Measurements from ENCODE around the gene TOMM6.
A peak's percentile ranks its signal among the peaks of the same experiment; 100 is the strongest.

TOMM6 gene

DNA sequence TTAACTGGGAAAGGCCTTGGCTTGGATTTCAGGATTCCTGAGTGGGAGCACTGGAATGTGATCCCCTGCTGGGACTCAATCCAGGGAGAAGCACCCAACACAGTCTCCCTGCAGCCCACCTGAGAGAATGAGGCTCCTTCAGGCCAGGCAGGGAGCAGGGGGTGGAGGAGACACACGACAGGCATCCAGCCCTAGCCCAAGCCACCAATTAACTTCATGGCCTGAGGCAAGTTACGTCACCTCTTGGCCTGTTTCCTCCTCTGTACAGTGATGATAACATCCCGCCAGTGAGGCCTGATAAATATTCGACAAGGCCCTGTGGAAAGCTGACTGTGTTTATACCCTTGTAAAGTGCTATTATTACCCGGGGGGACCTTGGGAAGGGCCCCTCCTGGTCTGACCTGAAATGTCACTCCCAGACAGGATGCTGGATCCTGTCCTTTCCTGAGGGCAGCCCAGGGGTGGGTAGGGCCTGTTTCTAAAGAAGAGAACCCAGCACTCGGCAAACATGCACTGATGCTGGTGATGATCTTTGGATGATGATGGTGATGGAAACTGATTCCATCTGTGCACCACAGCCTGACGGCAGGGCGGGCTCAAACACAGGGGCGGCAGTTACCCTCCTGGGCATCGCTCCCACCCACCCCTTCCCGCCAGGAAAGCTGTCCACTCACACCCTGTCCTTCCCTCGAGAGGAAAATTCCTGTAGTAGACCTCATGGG, 20.2 kb upstream of the TOMM6 start:
- peak overlapping the region; percentile 81 for H3K27ac ChIP-seq
- TF ChIP-seq, protein P1, sequence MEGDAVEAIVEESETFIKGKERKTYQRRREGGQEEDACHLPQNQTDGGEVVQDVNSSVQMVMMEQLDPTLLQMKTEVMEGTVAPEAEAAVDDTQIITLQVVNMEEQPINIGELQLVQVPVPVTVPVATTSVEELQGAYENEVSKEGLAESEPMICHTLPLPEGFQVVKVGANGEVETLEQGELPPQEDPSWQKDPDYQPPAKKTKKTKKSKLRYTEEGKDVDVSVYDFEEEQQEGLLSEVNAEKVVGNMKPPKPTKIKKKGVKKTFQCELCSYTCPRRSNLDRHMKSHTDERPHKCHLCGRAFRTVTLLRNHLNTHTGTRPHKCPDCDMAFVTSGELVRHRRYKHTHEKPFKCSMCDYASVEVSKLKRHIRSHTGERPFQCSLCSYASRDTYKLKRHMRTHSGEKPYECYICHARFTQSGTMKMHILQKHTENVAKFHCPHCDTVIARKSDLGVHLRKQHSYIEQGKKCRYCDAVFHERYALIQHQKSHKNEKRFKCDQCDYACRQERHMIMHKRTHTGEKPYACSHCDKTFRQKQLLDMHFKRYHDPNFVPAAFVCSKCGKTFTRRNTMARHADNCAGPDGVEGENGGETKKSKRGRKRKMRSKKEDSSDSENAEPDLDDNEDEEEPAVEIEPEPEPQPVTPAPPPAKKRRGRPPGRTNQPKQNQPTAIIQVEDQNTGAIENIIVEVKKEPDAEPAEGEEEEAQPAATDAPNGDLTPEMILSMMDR (conservative IDR thresholded peaks at IDR 0.05), result no peak
- peak; percentile 25; the same call in 1 of the 2 replicates for TF ChIP-seq ZFX (IDR thresholded peaks at IDR 0.05)

DNA sequence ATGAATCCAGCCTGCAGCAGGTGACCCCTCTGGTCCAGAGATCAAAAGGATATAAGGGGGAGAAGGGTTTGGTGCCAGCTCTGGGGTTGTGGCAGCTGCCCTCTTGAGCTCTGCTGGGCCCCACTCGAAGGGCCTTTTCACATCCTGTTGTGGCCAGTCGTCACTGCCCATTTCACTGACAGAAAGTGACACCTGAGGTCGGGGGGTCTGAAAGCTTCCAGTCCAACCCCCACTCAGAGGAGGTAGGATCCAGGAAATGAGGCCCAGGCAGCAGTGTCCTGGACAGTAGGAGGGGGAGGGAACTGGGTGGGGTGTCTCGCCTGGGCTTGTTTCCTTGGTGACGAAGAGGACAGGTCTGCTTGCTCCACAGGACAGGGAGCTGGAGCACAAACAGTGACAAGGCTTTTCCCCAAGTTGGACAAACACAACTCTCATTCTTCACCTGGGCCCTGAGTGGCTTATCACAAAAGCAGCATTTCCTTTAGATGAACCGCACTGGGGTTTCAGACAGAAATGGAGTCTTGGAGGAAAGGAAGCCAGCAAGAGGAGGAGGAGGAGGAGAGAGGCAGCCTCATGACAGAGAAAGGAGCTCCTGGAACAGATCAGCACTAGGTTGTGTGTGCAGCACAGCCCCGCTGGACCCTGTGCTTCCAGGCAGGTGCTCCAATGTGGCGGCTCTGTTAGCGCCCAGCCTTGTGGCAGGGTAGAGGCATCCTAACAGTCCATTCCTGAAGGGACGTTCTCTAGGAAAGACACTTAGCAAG, 18.8 kb upstream of the TOMM6 start:
- peak overlapping the region; percentile 81 for H3K27ac ChIP-seq

DNA sequence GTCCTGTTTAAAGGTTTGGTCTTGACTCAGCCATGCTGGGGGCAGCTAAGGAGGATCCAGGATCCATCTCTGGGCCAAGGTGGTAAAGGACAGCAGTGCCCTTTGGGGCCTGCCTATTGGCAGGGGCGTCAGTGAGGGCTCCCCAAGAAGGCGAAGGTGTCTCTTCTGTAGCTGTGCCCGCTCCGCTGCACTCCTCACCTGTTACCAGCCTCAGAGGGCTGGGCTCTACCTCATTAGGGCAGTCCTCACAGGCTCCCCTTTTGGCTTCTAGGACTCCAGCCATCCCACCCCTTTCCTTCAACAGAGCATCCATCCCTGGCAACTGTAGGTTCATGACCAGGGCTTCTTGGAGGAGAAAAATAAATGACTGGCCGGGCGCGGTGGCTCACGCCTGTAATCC, 18.1 kb upstream of the TOMM6 start:
- peak overlapping the region; percentile 81 for H3K27ac ChIP-seq
- TF ChIP-seq, protein P1 (conservative IDR thresholded peaks at IDR 0.05), result no peak
- no peak for TF ChIP-seq ZFX (IDR thresholded peaks at IDR 0.05)

More for the DNA sequence above, 18.8 kb upstream of the TOMM6 start:
- TF ChIP-seq, protein P1 (conservative IDR thresholded peaks at IDR 0.05), result no peak
- TF ChIP-seq ZFX (IDR thresholded peaks at IDR 0.05), result no peak

DNA sequence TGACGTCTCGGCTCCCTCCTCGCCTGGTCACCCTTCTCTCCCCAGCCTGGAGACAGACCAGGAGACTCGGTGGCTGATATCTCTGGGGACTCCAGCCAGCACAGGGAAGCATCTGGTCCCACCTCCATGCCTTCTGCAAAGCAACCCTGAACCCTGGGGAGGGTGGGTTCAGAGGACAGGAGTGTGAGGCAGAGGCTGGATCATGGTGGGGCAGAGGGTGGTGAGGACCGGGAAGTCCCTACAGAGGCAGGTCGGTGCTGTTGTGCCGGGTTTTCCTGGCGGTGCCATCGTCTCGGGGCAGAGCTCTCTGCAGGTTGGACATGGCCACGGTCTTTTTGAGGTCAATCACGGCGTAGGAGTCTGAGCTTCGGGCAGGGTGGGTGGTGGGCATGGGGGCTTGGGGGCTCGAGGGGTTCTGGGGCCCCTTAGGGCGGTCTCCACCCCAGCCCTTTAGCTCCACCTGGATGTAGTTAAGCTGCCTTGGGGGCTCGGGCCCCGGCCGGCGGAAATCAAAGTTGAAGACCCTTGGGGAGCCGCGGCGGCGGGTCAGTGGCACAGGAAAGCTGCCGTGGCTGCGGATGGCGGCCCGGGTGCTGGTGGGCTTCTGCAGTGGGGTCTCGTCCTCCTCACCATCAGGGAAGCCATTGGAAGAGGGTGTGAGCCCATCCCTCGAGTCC, 17.0 kb upstream of the TOMM6 start:
- TF ChIP-seq ZFX (IDR thresholded peaks at IDR 0.05), result no peak
- TF ChIP-seq, protein P1 (conservative IDR thresholded peaks at IDR 0.05), result no peak
- H3K27ac ChIP-seq, result no peak overlapping the region

DNA sequence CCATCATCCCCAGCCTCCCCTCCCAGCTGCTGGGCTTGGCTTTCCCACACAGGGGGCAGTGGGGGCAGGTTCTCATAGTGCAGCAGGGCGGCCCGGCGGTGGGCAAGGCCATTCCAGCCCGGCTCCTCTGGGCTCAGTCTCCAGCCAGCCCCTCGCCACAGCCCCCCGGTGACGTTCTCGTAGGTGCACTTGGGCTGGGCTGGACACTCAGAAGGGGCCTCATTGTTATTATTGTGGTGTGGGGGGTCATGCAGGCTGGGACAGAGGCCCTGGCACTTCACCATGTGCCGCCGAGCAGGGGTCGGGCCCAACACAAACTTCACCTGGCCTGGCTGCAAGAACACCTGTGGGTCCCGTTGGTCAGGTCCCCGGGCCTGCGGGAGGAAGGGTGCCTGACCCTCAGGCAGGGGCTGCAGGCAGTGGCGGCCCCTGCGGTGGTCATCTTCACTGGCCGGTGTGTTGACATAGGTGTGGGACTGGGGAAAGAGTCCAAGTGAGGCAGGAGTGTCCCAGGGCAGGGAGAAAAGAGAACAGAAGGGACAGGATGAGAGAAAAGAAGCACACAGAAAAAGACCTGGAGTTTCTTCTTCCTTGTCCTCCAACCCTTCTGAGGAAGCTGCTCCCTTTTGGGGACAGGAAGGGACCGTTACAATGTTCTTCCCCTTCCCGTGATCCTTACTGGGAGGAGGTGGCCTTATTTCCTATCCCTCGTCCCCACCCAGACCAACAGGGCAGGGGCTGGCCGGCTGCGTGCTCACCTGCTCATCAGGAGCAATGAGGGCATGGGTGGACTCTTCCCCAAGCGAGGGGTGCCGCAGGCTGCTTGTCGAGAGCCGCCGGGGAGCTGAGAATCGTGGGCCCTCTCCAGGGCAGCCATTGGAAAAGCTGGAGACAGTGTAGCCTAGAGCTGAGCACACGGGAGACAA, 16.2 kb upstream of the TOMM6 start:
- no peak overlapping the region for H3K27ac ChIP-seq
- TF ChIP-seq, protein P1 (conservative IDR thresholded peaks at IDR 0.05), result no peak
- TF ChIP-seq ZFX (IDR thresholded peaks at IDR 0.05), result no peak

DNA sequence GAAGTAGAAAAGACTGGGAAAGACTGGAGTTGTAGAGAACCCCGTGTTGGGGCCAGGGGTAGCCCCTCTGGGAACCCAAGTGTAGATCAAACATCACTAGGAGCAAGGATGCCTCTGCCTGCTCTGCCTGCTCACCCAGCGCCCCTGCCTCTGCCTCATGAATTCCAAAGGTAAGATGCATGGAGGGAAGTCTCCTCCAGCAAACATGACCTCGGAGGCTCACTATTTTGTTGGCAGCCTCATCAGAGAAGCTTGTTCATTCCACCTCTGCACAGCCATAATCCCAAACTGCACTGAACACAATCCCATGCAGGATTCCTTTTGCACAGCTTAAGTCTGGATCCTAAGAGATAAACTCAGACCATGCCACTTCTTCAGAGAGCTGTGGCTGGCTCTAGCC, 12.7 kb upstream of the TOMM6 start:
- no peak overlapping the region for H3K27ac ChIP-seq
- TF ChIP-seq, protein P1 (conservative IDR thresholded peaks at IDR 0.05), result no peak
- no peak for TF ChIP-seq ZFX (IDR thresholded peaks at IDR 0.05)

Measured in C4-2B (cell line).